ENCODE results near the gene CDS2. TPM values are rescaled to one million over a fixed set of nuclear protein-coding genes. Genes with fewer than 3 reads are reported as not detected.
A peak's percentile ranks its signal among the peaks of the same experiment; 100 is the strongest.

CDS2 gene
- total RNA-seq (100 to 1,000 TPM in 1 of 9 donors, 10 to 100 TPM in 8; 64.5 to 105 (median 86.8) TPM), polyA plus RNA-seq (10 to 100 TPM; 22.5 to 24.9 TPM)
- long read RNA-seq, donor 1, full-length matches to known transcripts, result 98 of 139 reads
- long read RNA-seq, donor 1, partial matches to known transcripts, result 4 of 139 reads
- long read RNA-seq, donor 1, other reads (novel, unspliced or antisense), result 37 of 139 reads
- long read RNA-seq, donor 2, full-length matches to known transcripts, result 318 of 375 reads
- long read RNA-seq, donor 2, partial matches to known transcripts, result 15 of 375 reads
- long read RNA-seq, donor 2, other reads (novel, unspliced or antisense), result 42 of 375 reads
- long read RNA-seq, donor 3, full-length matches to known transcripts, result 91 of 124 reads
- long read RNA-seq, donor 3, partial matches to known transcripts, result 7 of 124 reads
- long read RNA-seq, donor 3, other reads (novel, unspliced or antisense), result 26 of 124 reads

DNA sequence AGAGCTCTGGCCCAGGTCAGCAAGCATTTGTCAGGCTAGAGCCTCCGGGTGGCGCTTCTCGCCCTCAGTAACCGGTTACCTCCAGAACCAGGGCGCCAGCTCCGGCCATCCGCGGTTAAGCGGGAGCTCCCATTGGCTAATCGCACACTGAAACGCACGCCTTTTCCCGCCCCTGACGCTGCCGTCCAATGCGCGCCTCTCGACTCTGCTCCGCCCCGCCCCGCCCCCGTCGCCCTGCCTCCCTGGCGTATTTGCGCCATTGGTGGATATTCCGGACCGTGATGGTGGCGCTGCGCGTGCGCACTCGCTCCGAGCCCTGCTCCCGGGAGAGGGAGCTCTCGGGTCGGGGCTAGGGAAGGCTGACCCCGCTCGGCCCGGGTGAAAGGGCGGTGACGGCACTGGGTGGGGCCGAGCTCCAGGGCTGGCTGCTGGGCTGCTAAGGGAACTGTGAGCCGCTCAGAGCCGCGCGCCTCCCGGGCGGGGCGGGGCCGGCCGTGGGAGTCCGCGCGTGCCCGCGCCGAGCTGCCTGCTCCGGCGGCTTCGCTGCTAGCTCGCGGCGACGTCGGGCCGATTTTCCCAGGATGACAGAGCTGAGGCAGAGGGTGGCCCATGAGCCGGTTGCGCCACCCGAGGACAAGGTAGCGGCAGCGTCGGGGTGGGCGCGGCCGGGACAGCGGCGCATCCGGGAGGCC is at the start of gene CDS2:
Gene CDS2 (plus strand): TSS at position 497 of the 692 bp plus-strand sequence. CDS start 85 bp downstream, at position 582.
- peaks cover 7 to 50% (median 38%) of the 10 kb centered on the region in 12 donors for H3K4me1 ChIP-seq
- H3K4me3 ChIP-seq, result peak within 1 kb of the TSS; percentile 72 to 98 (median 92)
- H3K27ac ChIP-seq, result peak within 1 kb of the TSS; percentile 90 to 99 (median 97)
- no peaks in the 10 kb centered on the region for H3K27me3 ChIP-seq
- peak; percentile 100 for DNase-seq
- H3K9me3 ChIP-seq, result no peaks in the 10 kb centered on the region
- intact Hi-C loops (cut with DNase I), result loop anchor here (1.0 to 10.0 kb wide), 7 partner anchors 44 to 321 kb away; no protein-coding TSS in a partner anchor
- TF ChIP-seq POLR2A (IDR thresholded peaks at IDR 0.05), result peak; percentile 81 to 89
- TF ChIP-seq, protein P1, sequence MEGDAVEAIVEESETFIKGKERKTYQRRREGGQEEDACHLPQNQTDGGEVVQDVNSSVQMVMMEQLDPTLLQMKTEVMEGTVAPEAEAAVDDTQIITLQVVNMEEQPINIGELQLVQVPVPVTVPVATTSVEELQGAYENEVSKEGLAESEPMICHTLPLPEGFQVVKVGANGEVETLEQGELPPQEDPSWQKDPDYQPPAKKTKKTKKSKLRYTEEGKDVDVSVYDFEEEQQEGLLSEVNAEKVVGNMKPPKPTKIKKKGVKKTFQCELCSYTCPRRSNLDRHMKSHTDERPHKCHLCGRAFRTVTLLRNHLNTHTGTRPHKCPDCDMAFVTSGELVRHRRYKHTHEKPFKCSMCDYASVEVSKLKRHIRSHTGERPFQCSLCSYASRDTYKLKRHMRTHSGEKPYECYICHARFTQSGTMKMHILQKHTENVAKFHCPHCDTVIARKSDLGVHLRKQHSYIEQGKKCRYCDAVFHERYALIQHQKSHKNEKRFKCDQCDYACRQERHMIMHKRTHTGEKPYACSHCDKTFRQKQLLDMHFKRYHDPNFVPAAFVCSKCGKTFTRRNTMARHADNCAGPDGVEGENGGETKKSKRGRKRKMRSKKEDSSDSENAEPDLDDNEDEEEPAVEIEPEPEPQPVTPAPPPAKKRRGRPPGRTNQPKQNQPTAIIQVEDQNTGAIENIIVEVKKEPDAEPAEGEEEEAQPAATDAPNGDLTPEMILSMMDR (IDR thresholded peaks at IDR 0.05), result peak; percentile 53 to 89 (median 68)
- peaks cover 0 to 15% (median 0%) of the 10 kb centered on the region in 9 donors for H3K36me3 ChIP-seq
- ATAC-seq, result peak; percentile 95 to 98 (median 97)
- 0 to 1% (median 0%) methylated on average over 15 to 78 of the region's 78 CpGs for WGBS, 4 donors

DNA sequence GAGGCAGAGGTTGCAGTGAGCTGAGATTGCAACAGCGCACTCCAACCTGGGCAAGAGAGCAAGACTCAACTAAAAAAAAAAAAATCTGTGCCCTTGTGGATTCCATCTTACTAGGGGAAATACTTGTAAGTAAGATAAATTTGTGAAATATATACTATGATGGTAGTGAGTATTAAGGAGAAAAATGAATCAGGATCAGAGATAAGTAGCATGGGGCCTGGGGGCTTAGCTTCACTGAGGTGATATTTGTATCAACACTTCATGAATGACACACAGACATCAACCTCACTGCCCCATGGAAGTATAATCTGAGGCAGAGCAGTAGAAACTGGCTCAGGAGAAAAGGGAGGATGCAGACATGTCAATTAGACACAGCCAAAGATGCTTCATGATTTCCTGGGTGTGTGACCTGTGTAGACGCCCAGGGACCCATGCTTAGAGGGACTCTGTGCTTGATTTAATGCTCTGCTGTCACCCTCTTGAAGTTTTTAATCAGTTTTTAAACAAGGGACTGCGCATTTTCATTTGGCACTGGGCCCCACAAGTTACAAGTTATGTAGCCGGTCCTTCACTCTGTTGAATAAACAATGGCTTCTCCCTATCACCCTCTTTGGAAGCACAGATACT is 48.9 kb upstream of the CDS2 start:
- TF ChIP-seq POLR2A (IDR thresholded peaks at IDR 0.05), result no peak
- TF ChIP-seq, protein P1 (IDR thresholded peaks at IDR 0.05), result no peak
- no peaks in the 10 kb centered on the region for H3K9me3 ChIP-seq
- 62 to 68% (median 68%) methylated on average over 4 of the region's 4 CpGs for WGBS, 4 donors
- H3K27ac ChIP-seq, result peak overlapping the region; percentile 22 to 97 (median 53)
- H3K36me3 ChIP-seq, result no peaks in the 10 kb centered on the region
- peak overlapping the region in 8 of 12 donors; percentile 19 to 50 (median 38) for H3K4me3 ChIP-seq
- intact Hi-C loops (cut with DNase I), result no loop called here
- no peak for ATAC-seq
- no peaks in the 10 kb centered on the region for H3K27me3 ChIP-seq
- peaks cover 0 to 70% (median 12%) of the 10 kb centered on the region in 12 donors for H3K4me1 ChIP-seq
- no peak for DNase-seq

GRCh38 chr20:5078399-5078958 is 48.3 kb upstream of the CDS2 start:
- WGBS, 4 donors, result 45 to 61% (median 55%) methylated on average over 11 of the region's 11 CpGs
- ATAC-seq (peak; percentile 78 to 92 (median 84)), DNase-seq (peak; percentile 61 to 71 (median 69))
- Histone ChIP-seq H3K9me3 (no peaks in the 10 kb centered on the region), H3K36me3 (no peaks in the 10 kb centered on the region), H3K4me1 (peaks cover 0 to 64% (median 6%) of the 10 kb centered on the region in 12 donors), H3K4me3 (peak overlapping the region in 9 of 12 donors; percentile 19 to 50 (median 37)), H3K27me3 (no peaks in the 10 kb centered on the region), H3K27ac (peak overlapping the region; percentile 22 to 97 (median 53))
- intact Hi-C loops (cut with DNase I), result no loop called here
- TF ChIP-seq, protein P1 (IDR thresholded peaks at IDR 0.05), result no peak
- TF ChIP-seq POLR2A (IDR thresholded peaks at IDR 0.05), result no peak
